Activated CD8-positive, alpha-beta memory T cell treated with anti-CD3 and anti-CD28 coated beads, Interleukin-2, amount 50 U/mL, for 4 hours (primary cell): ENCODE measurements around the gene ZNG1E.
"Not testable (repeated sequence)": the region's sequence is repeated elsewhere in the genome, so short reads cannot be mapped to it uniquely, and the experiment has no call there.

ENCODE experiments used
- DNase-seq: peaks from one replicate; pipeline ENCODE4 v3.0.0-alpha.2; 2020

Gene ZNG1E

GRCh38 chr9:65675589-65676021 lies at the start of gene ZNG1E:
Gene ZNG1E, plus strand, starts transcription at chr9:65675928. Its CDS starts 49 bp downstream, at chr9:65675977.
- peak; percentile 66 for DNase-seq

GRCh38 chr9:65673579-65673978 lies 2.1 kb upstream of the ZNG1E start:
- DNase-seq: not testable (repeated sequence)

- peak; percentile 16 for DNase-seq
These were observed 710 bp upstream of the ZNG1E start for GRCh38 chr9:65675018-65675417.

GRCh38 chr9:65676389-65676788 lies 661 bp downstream of the ZNG1E start:
- not testable (repeated sequence) for DNase-seq

GRCh38 chr9:65678533-65678932 lies 2.8 kb downstream of the ZNG1E start:
- not testable (repeated sequence) for DNase-seq

- not testable (repeated sequence) for DNase-seq
These were observed 27.8 kb downstream of the ZNG1E start for GRCh38 chr9:65703550-65703949.

GRCh38 chr9:65714445-65714844 lies 38.7 kb downstream of the ZNG1E start:
- DNase-seq: not testable (repeated sequence)

GRCh38 chr9:65737096-65737564 lies 61.4 kb downstream of the ZNG1E start, which contains the start of gene FOXD4L4:
Gene FOXD4L4, plus strand, starts transcription at chr9:65737146. Its CDS starts 0 bp downstream, at chr9:65737146.
- not testable (repeated sequence) for DNase-seq

- DNase-seq: not testable (repeated sequence)
These were observed 62.4 kb downstream of the ZNG1E start for GRCh38 chr9:65738133-65738532.
